GM21723 (cell line): Measurements from ENCODE around the gene AHI1.
A peak's percentile ranks its signal among the peaks of the same experiment; 100 is the strongest.
"Not testable (repeated sequence)": the region's sequence is repeated elsewhere in the genome, so short reads cannot be mapped to it uniquely, and the experiment has no call there.

Source experiments
- ATAC-seq: cut with Tn5 transposase; IDR thresholded peaks from one replicate; pipeline ENCODE4 v1.9.1; 2021; ENCODE audit warnings: mild to moderate bottlenecking, moderate library complexity; ENCODE audit not compliant: unreplicated experiment

AHI1 gene

GRCh38 chr6:135402311-135402710 lies 95.2 kb downstream of the AHI1 start:
- no peak for ATAC-seq

DNA sequence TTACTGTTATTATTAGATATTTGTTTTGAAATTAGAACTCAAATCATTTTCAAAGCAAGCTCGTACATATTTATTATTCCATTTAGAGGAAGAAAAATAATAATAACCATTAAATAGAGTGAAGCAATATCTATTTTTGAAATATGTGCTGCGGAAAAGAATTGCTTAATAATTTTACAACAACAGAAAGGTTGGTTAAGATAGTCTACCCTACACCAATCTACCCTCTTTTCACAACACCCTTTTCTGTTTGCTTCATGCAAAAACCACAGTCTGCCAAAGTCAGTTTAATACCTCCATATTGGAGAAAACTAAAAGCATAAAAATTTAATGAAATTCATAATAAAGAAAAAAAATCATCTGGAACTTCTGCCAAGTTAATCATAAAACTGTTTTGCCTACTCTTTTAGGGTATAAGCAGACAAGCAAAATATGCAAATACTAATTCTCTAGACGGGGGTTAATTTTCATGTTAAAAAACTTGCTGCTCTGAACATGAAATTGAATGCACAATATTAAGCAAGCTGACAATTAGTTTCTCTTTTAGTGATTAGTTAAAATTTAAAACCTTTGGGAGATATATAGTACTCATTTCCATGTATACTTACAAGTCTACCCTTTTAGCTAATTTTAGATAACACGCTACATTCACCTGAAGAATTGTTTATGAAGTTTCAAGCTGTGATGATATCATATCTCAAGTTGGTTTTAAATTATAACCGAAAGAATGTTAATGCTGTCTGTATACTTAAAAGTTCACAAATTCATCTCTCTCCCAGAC lies 100.2 kb downstream of the AHI1 start:
- ATAC-seq, result no peak

GRCh38 chr6:135395136-135395535 lies 102.4 kb downstream of the AHI1 start:
- no peak for ATAC-seq

DNA sequence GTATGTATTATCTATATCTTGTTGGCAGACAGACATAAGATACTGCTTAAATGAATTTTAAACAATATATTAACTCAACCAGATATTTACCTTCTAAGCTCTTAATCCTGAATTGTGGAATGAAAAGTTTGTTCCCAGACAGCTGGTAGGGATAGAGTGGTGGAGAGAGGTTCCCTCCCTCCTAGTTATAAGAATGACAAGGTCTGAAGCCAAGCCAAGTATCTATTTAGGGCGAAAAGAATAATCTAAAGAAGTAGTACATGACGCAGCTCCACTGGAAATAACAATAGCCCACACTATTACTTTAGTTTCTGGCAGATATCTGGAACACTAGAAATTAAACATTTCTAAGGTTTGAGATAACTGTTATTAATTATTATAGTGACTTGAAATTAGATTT lies 104.3 kb downstream of the AHI1 start:
- no peak for ATAC-seq

DNA sequence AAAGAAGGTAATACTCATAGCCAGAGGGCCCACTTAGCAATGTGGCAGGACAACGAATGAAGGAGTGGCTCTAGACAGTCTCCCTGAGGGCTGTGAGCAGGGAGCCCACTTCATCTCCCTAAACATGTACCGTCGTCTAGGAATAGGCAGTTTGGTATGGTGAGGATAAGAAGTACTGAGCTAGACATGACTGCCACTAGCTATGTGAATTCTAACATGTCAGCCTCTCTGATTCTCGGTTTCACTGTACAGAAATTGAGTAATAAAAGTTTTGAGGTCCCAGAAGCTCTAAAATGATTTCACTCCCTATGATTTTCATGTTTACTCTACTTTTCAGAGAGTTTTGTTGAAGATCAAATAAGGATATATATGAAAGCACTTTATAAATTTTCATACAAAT lies 107.1 kb downstream of the AHI1 start:
- ATAC-seq, result no peak

- ATAC-seq, result no peak
Measured at GRCh38 chr6:135385299-135385698, 112.2 kb downstream of the AHI1 start.

DNA sequence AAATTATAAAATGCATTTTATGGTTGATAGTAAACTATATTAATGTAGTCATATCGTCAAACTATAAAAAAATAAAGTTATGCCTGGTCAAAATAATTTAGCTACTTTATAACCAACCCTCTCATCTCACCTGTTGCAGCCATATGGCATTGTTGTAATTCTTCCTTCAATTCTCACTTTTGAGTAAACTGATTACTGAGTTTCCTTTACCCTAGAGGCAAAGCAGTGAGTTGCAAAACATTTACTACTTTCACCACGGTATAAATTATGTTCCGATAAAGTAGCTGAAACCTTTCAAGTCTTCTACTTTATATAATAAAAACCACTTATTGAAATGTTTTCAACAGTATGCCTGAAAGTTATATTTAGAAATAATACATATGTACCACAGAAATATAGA lies 113.8 kb downstream of the AHI1 start:
- no peak for ATAC-seq

- ATAC-seq, result no peak
Measured at GRCh38 chr6:135383301-135383700, 114.2 kb downstream of the AHI1 start.

- peak; percentile 87 for ATAC-seq
Measured at GRCh38 chr6:135382182-135382628, 115.3 kb downstream of the AHI1 start.

DNA sequence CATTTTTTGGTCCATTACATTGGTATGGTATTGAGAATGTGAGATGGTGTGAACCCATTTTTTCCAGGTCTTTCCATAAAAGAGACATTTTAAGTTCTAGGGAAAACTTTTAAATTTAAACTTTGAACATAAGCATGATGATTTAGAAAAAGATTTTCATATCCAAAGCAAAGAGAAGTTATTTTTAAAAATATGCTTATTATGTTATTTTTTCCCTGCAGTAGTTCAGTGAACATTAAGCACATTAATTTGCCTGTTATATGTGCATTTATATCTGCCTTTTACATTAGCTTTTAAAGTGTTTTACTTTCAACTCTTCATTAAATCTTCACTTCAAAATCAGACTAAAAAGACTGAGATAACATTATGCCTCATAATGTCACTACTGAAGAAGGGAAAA lies 116.7 kb downstream of the AHI1 start:
- ATAC-seq, result no peak

DNA sequence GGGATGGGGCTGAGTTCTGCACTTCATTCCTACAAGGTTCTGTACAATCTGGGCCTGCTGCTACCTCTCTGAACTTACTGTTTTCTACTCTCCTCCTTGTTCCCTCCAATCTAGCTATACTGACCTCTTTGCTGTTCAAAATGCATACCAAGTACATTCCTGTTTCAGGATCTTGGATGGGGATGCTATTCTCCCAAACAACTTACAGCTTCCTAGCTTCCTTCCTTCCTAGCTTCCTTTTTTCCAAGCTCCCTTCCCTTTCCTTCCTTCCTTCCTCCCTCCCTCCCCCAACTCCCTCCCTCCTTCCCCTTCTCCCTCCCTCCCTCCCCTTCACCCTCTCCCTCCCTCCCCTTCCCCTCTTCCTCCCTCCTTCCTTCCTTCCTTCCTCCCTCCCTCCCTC lies 117.9 kb downstream of the AHI1 start:
- ATAC-seq, result no peak

DNA sequence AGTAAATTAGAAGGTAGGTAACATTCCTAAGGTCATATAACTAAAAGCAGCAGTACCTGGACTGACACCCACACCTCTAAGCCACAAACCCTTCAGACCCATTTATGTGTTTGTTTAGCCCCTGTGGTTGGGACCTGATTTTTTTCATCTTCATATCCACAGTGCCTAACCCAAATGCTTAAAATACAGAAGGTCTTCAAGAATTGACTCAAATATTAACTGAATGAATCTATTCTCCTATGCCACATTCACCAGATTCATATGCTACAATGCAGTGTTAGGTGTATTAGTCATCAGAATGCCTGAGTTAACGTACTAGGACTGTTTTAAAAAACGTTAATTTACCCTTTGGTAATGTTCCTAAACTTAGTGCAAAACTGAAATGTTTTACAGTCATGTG lies 124.8 kb downstream of the AHI1 start:
- ATAC-seq, result no peak

GRCh38 chr6:135363622-135364021 lies 133.9 kb downstream of the AHI1 start:
- ATAC-seq, result not testable (repeated sequence)

- ATAC-seq, result no peak
Measured at GRCh38 chr6:135362124-135362523, 135.4 kb downstream of the AHI1 start.

DNA sequence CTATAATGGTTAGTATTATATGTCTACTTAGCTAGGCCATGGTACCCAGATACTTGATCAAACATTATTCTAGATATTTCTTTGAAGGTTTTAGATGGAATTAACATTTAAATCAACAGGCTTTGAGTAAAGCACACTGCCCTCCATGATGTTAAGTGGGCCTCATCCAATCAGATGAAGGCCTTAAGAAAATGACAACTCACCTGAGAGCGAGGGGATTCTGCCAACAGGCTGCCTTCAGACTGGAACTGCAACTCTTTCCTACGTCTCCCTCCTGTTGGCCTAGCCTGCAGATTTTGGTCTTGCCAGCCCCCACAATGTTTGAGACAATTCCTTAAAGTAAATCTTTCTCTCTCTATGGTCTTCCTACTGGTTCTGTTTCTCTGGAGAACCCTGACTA lies 137.3 kb downstream of the AHI1 start:
- ATAC-seq, result no peak

GRCh38 chr6:135358985-135359384 lies 138.6 kb downstream of the AHI1 start:
- ATAC-seq, result no peak

DNA sequence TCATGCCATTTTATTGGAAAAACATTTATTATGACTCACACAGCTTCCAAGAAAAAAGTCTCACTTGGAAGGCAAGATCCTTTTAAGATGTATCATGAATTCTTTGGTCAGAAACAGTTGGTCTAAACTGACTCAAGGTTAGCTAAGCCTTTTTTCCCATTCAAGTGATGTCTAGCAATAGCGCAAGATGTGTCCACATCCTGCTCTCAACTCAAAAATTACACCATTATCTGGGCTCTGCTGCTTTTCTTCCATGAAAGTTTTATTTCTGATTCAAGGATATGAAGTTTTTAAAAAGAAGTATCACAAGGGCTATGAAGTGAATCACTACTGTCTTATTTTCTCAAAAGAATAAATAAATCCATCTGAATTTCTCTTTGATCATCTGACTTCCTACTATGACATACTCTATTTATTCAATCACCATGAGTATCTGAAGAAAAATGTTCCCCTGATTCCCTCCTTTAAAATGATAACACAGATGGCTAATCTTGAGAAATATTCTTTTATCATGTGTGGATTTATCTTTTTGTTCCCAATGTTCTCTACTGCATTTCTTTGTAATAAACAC lies 139.2 kb downstream of the AHI1 start:
- ATAC-seq, result no peak

GRCh38 chr6:135354407-135354806 lies 143.1 kb downstream of the AHI1 start:
- ATAC-seq, result no peak

GRCh38 chr6:135353113-135353512 lies 144.4 kb downstream of the AHI1 start:
- ATAC-seq, result no peak

GRCh38 chr6:135351635-135352034 lies 145.9 kb downstream of the AHI1 start:
- ATAC-seq, result no peak

- ATAC-seq, result no peak
Measured at GRCh38 chr6:135347887-135348286, 149.7 kb downstream of the AHI1 start.

DNA sequence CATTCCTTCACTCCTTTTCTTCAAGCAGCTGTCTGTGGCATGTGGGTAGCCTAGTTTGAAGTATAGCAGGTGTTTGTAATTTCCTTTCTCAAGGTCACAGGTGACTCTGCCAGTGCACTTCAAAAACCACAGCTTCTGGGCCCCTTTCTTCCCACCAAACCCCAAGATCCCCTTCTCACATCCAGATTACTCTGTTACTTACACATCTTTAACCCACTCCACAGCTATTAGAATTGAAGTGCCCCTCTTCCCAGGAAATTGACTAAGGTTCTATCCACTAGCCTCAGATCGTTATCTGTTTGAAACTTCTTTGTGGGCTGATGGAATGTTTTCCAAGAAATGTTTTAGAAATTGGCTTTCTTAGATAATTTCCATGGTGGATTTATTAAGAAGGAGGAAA lies 150.8 kb downstream of the AHI1 start:
- ATAC-seq, result no peak

DNA sequence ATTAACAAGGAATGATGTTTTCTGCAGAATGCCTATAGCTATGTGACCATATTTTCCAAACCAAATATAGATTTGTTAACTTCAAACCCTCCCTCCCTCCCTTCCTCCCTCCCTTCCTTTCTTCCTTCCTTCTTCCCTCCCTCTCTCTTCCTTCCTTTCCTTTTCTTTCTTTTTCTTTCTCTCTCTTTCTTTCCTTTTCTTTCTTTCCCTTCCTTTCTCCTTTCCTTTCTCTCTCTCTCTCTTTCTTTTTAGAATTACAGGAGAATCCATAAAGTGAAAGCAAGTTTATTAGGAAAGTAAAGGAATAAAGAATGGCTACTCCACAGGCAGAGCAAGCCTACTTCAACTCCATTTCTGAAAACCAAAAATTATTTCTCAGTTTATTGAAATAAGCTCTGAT lies 153.0 kb downstream of the AHI1 start:
- ATAC-seq, result no peak
